Liver (tissue), 9 donors: Measurements from ENCODE around the gene TPSD1. TPM values are rescaled to one million over a fixed set of nuclear protein-coding genes. Genes with fewer than 3 reads are reported as not detected.

Experiments used
- DNase-seq: peaks from one replicate; pipeline ENCODE4 v3.0.0-alpha.2; 2017; ENCODE audit warnings: low spot score
- H3K27ac ChIP-seq, 2 donors: one replicate each; pipeline ENCODE4 v1.7.0; 2013; ENCODE audit warnings: inconsistent platforms in 2 of 2, low read length in 2 of 2, control low read depth in 1 of 2, low read depth in 1 of 2, mild to moderate bottlenecking in 1 of 2
- H3K27me3 ChIP-seq, 4 donors: one replicate each; pipeline versions ENCODE4 v1.6.1 to v1.7.0; 2013; ENCODE audit warnings: low read length in 3 of 4, inconsistent platforms in 1 of 4, mild to moderate bottlenecking in 1 of 4, moderate library complexity in 1 of 4; ENCODE audit not compliant: control insufficient read depth in 4 of 4, insufficient read depth in 4 of 4
- H3K36me3 ChIP-seq, 4 donors: one replicate each; pipeline versions ENCODE4 v1.6.1 to v1.7.0; 2013; ENCODE audit warnings: low read length in 3 of 4, mild to moderate bottlenecking in 3 of 4, low read depth in 1 of 4, moderate library complexity in 1 of 4; ENCODE audit not compliant: control insufficient read depth in 4 of 4, insufficient read depth in 3 of 4
- H3K4me1 ChIP-seq, 4 donors: one replicate each; pipeline versions ENCODE4 v1.6.1 to v1.7.0; 2013; ENCODE audit warnings: low read length in 3 of 4, mild to moderate bottlenecking in 3 of 4, moderate library complexity in 1 of 4; ENCODE audit not compliant: control insufficient read depth in 4 of 4, insufficient read depth in 4 of 4
- H3K4me3 ChIP-seq, 3 donors: one replicate each; pipeline versions ENCODE4 v1.6.1 to v1.7.0; 2013; ENCODE audit warnings: low read length in 3 of 3, control low read depth in 1 of 3, low read depth in 1 of 3, mild to moderate bottlenecking in 1 of 3
- H3K9ac ChIP-seq, 2 donors: one replicate each; pipeline ENCODE4 v1.7.0; 2013; ENCODE audit warnings: low read length in 2 of 2, mild to moderate bottlenecking in 2 of 2, moderate library complexity in 2 of 2, control low read depth in 1 of 2, low read depth in 1 of 2
- H3K9me3 ChIP-seq, 4 donors: one replicate each; pipeline versions ENCODE4 v1.6.1 to v1.7.0; 2013; ENCODE audit warnings: low read length in 3 of 4; ENCODE audit not compliant: control insufficient read depth in 4 of 4
- EGR1 ChIP-seq, 2 donors: IDR thresholded peaks; 2 replicates each; pipeline ENCODE4 v1.6.1; 2016 to 2018; ENCODE audit warnings: antibody characterized with exemption in 2 of 2, low read depth in 2 of 2
- FOXA1 ChIP-seq: IDR thresholded peaks from 2 replicates; pipeline ENCODE4 v1.6.1; 2016; ENCODE audit warnings: antibody characterized with exemption
- FOXA2 ChIP-seq: IDR thresholded peaks from 2 replicates; pipeline ENCODE4 v1.6.1; 2016; ENCODE audit warnings: antibody characterized with exemption
- GABPA ChIP-seq, 2 donors: IDR thresholded peaks in 1 of 2; conservative IDR thresholded peaks in 1 of 2; 2 replicates each; pipeline ENCODE4 v1.6.1; 2016; ENCODE audit warnings: antibody characterized with exemption in 2 of 2, mild to moderate bottlenecking in 1 of 2, moderate library complexity in 1 of 2
- HNF4A ChIP-seq, 2 donors: conservative IDR thresholded peaks; 2 replicates each; pipeline ENCODE4 v1.6.1; 2016; ENCODE audit warnings: antibody characterized with exemption in 2 of 2, mild to moderate bottlenecking in 2 of 2
- HNF4G ChIP-seq: IDR thresholded peaks from 2 replicates; pipeline ENCODE4 v1.6.1; 2016; ENCODE audit warnings: antibody characterized with exemption
- JUND ChIP-seq, 2 donors: IDR thresholded peaks; 2 replicates each; pipeline ENCODE4 v1.6.1; 2016; ENCODE audit warnings: antibody characterized with exemption in 2 of 2
- NR2F2 ChIP-seq: IDR thresholded peaks from 2 replicates; pipeline ENCODE4 v1.6.1; 2016; ENCODE audit warnings: antibody characterized with exemption
- RAD21 ChIP-seq, 2 donors: IDR thresholded peaks; 2 replicates each; pipeline ENCODE4 v1.6.1; 2016; ENCODE audit warnings: antibody characterized with exemption in 2 of 2, mild to moderate bottlenecking in 2 of 2
- RXRA ChIP-seq, 2 donors: IDR thresholded peaks; 2 replicates each; pipeline ENCODE4 v1.6.1; 2017 to 2018; ENCODE audit warnings: antibody characterized with exemption in 2 of 2, mild to moderate bottlenecking in 1 of 2
- SP1 ChIP-seq: IDR thresholded peaks from 2 replicates; pipeline ENCODE4 v1.6.1; 2018; ENCODE audit warnings: antibody characterized with exemption, mild to moderate bottlenecking
- TAF1 ChIP-seq: conservative IDR thresholded peaks from 2 replicates; pipeline ENCODE4 v1.6.1; 2016; ENCODE audit warnings: antibody characterized with exemption, mild to moderate bottlenecking
- YY1 ChIP-seq: IDR thresholded peaks from 2 replicates; pipeline ENCODE4 v1.6.1; 2016; ENCODE audit warnings: antibody characterized with exemption, mild to moderate bottlenecking
- ZBTB33 ChIP-seq: IDR thresholded peaks from 2 replicates; pipeline ENCODE4 v1.6.1; 2016; ENCODE audit warnings: antibody characterized with exemption
- WGBS: extraction: QIAGEN DNeasy Blood & Tissue Kit; methylation state at CpG from one replicate; pipeline ENCODE4 v1.1.7; 2013; 5-methylcytosine and 5-hydroxymethylcytosine counted together
- polyA plus RNA-seq, 2 donors: library from polyadenylated mRNA; stranded (reverse) in 1 of 2; unstranded in 1 of 2; fragments of 200-250 nt in 1 of 2; fragments of >200 nt in 1 of 2; fragmentation: Nextera tagmentation in 1 of 2; extraction: Ambion mirVana in 1 of 2; gene quantifications; one replicate each; pipeline versions ENCODE4 v1.2.1 to v1.2.3, GENCODE V29; 2013 to 2015
- total RNA-seq, 2 donors: library from RNA; depleted of rRNA; stranded (reverse); fragments of >200 nt; gene quantifications; one replicate each; pipeline ENCODE4 v1.2.3, GENCODE V29; 2014
- TF ChIP-seq, protein P1 (sequence below): IDR thresholded peaks from 2 replicates; pipeline ENCODE4 v1.6.1; 2016; ENCODE audit warnings: antibody characterized with exemption
- TF ChIP-seq, protein P2 (sequence below): fragments of 150-350 bp; IDR thresholded peaks from 2 replicates; pipeline ENCODE4 v1.5.1; 2017; ENCODE audit warnings: improper control_type of control experiment, low read depth, low read length; ENCODE audit not compliant: missing input control
- TF ChIP-seq, protein P3 (sequence below): IDR thresholded peaks from 2 replicates; pipeline ENCODE4 v1.6.1; 2016; ENCODE audit warnings: antibody characterized with exemption, mild to moderate bottlenecking
- TF ChIP-seq, protein P4 (sequence below): IDR thresholded peaks from 2 replicates; pipeline ENCODE4 v1.6.1; 2016; ENCODE audit warnings: antibody characterized with exemption
- donor health status: healthy.
- donor health status: healthy.
- donor health status: healthy.
- donor health status: healthy.
- donor health status: healthy.

Gene TPSD1
- total and polyA plus RNA-seq, 4 donors = 0.28 to 0.40 TPM; not detected in 2

GRCh38 chr16:1211451-1212268 lies 44.2 kb upstream of the TPSD1 start:
- no peak for TF ChIP-seq JUND (IDR thresholded peaks at IDR 0.05)
- TF ChIP-seq, protein P1, sequence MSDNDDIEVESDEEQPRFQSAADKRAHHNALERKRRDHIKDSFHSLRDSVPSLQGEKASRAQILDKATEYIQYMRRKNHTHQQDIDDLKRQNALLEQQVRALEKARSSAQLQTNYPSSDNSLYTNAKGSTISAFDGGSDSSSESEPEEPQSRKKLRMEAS = no peak
- TF ChIP-seq, protein P2, sequence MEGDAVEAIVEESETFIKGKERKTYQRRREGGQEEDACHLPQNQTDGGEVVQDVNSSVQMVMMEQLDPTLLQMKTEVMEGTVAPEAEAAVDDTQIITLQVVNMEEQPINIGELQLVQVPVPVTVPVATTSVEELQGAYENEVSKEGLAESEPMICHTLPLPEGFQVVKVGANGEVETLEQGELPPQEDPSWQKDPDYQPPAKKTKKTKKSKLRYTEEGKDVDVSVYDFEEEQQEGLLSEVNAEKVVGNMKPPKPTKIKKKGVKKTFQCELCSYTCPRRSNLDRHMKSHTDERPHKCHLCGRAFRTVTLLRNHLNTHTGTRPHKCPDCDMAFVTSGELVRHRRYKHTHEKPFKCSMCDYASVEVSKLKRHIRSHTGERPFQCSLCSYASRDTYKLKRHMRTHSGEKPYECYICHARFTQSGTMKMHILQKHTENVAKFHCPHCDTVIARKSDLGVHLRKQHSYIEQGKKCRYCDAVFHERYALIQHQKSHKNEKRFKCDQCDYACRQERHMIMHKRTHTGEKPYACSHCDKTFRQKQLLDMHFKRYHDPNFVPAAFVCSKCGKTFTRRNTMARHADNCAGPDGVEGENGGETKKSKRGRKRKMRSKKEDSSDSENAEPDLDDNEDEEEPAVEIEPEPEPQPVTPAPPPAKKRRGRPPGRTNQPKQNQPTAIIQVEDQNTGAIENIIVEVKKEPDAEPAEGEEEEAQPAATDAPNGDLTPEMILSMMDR = no peak
- TF ChIP-seq SP1 = no peak
- TF ChIP-seq EGR1 (IDR thresholded peaks at IDR 0.05; ENCODE audit: low read depth in 2 of 2) = no peak
- no peak for TF ChIP-seq NR2F2
- TF ChIP-seq RXRA (IDR thresholded peaks at IDR 0.05) = no peak
- TF ChIP-seq, protein P3, sequence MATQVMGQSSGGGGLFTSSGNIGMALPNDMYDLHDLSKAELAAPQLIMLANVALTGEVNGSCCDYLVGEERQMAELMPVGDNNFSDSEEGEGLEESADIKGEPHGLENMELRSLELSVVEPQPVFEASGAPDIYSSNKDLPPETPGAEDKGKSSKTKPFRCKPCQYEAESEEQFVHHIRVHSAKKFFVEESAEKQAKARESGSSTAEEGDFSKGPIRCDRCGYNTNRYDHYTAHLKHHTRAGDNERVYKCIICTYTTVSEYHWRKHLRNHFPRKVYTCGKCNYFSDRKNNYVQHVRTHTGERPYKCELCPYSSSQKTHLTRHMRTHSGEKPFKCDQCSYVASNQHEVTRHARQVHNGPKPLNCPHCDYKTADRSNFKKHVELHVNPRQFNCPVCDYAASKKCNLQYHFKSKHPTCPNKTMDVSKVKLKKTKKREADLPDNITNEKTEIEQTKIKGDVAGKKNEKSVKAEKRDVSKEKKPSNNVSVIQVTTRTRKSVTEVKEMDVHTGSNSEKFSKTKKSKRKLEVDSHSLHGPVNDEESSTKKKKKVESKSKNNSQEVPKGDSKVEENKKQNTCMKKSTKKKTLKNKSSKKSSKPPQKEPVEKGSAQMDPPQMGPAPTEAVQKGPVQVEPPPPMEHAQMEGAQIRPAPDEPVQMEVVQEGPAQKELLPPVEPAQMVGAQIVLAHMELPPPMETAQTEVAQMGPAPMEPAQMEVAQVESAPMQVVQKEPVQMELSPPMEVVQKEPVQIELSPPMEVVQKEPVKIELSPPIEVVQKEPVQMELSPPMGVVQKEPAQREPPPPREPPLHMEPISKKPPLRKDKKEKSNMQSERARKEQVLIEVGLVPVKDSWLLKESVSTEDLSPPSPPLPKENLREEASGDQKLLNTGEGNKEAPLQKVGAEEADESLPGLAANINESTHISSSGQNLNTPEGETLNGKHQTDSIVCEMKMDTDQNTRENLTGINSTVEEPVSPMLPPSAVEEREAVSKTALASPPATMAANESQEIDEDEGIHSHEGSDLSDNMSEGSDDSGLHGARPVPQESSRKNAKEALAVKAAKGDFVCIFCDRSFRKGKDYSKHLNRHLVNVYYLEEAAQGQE = no peak
- no peak for TF ChIP-seq GABPA (IDR thresholded peaks at IDR 0.05 in 1 of 2, conservative IDR thresholded peaks at IDR 0.05 in 1 of 2)
- no peak for TF ChIP-seq YY1
- TF ChIP-seq RAD21 (IDR thresholded peaks at IDR 0.05) = no peak
- no peak for TF ChIP-seq HNF4G
- no peak for TF ChIP-seq FOXA1
- no peak for TF ChIP-seq FOXA2
- no peak for TF ChIP-seq TAF1
- Histone ChIP-seq H3K27me3 (no peaks in the 10 kb centered on the region), H3K36me3 (peaks cover 0 to 65% (median 22%) of the 10 kb centered on the region in 4 donors)

GRCh38 chr16:1212616-1213194 lies 43.2 kb upstream of the TPSD1 start:
- no peak overlapping the region for H3K9ac ChIP-seq
- no peak for DNase-seq
- no peaks in the 10 kb centered on the region for H3K4me1 ChIP-seq
- no peaks in the 10 kb centered on the region for H3K27me3 ChIP-seq
- no peaks in the 10 kb centered on the region for H3K9me3 ChIP-seq
- WGBS = 94% methylated on average over 40 of the region's 40 CpGs
- peaks cover 0 to 67% (median 22%) of the 10 kb centered on the region in 4 donors for H3K36me3 ChIP-seq
- H3K27ac ChIP-seq = no peak overlapping the region
- no peak overlapping the region for H3K4me3 ChIP-seq
- TF ChIP-seq ZBTB33 = no peak
- no peak for TF ChIP-seq SP1
- TF ChIP-seq RAD21 (IDR thresholded peaks at IDR 0.05) = no peak
- TF ChIP-seq GABPA (IDR thresholded peaks at IDR 0.05 in 1 of 2, conservative IDR thresholded peaks at IDR 0.05 in 1 of 2) = no peak
- TF ChIP-seq TAF1 = no peak
- TF ChIP-seq HNF4A (conservative IDR thresholded peaks at IDR 0.05) = no peak
- TF ChIP-seq NR2F2 = no peak
- TF ChIP-seq EGR1 (IDR thresholded peaks at IDR 0.05; ENCODE audit: low read depth in 2 of 2) = no peak
- TF ChIP-seq, protein P4, sequence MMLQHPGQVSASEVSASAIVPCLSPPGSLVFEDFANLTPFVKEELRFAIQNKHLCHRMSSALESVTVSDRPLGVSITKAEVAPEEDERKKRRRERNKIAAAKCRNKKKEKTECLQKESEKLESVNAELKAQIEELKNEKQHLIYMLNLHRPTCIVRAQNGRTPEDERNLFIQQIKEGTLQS = no peak
- TF ChIP-seq, protein P1 = no peak
- no peak for TF ChIP-seq HNF4G
- no peak for TF ChIP-seq YY1
- TF ChIP-seq, protein P3 = no peak

More at GRCh38 chr16:1211451-1212268, 44.2 kb upstream of the TPSD1 start:
- H3K9ac ChIP-seq = no peak overlapping the region
- no peaks in the 10 kb centered on the region for H3K9me3 ChIP-seq
- no peak overlapping the region for H3K4me3 ChIP-seq
- H3K27ac ChIP-seq = no peak overlapping the region
- H3K4me1 ChIP-seq = no peaks in the 10 kb centered on the region
- 95% methylated on average over 65 of the region's 65 CpGs for WGBS
- no peak for DNase-seq
